ENCODE measurements around the gene ATG7.

The ATG7 gene

DNA sequence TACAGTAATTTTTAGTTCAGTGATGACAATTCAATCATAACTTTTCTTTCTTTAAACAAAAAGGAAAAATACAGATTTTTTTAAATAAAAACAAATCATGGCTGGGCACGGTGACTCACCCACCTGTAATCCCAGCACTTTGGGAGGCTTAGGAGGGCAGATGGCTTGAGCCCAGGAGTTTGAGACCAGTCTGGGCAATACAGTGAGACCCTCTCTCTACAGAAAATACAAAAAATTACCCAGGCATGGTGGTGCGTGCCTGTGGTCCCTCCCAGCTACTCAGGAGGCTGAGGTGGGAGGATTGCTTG lies 25.6 kb upstream of the ATG7 start:
- Histone ChIP-seq H3K79me2 (ENCODE audit: low read length) (no peaks in the 10 kb centered on the region), H4K20me1 (ENCODE audit: insufficient read depth, low read length) (no peaks in the 10 kb centered on the region), H3K36me3 (replicated peaks; ENCODE audit: insufficient read depth, low read length) (no peaks in the 10 kb centered on the region), H2AFZ (ENCODE audit: low read length) (no peak overlapping the region), H3F3A (ENCODE audit: insufficient read depth, low read length) (no peaks in the 10 kb centered on the region), H3K4me2 (ENCODE audit: low read depth, low read length) (no peak overlapping the region), H3K4me1 (ENCODE audit: low read length) (no peaks in the 10 kb centered on the region), H3K9me2 (replicated peaks; ENCODE audit: insufficient read depth, low read length) (no peaks in the 10 kb centered on the region), H3K27me3 (replicated peaks; ENCODE audit: insufficient read depth, low read length) (no peaks in the 10 kb centered on the region; the same call in 1 of the 2 replicates), H3K9me3 (replicated peaks; ENCODE audit: insufficient read depth, low read length) (no peaks in the 10 kb centered on the region), H3K4me3 (ENCODE audit: low read length) (no peak overlapping the region), H3K27ac (ENCODE audit: low read length) (no peak overlapping the region), H3K9ac (ENCODE audit: low read length) (no peak overlapping the region)
- no peak for TF ChIP-seq EZH2phosphoT487 (IDR thresholded peaks at IDR 0.05; ENCODE audit: low read length)
- TF ChIP-seq, protein P1, sequence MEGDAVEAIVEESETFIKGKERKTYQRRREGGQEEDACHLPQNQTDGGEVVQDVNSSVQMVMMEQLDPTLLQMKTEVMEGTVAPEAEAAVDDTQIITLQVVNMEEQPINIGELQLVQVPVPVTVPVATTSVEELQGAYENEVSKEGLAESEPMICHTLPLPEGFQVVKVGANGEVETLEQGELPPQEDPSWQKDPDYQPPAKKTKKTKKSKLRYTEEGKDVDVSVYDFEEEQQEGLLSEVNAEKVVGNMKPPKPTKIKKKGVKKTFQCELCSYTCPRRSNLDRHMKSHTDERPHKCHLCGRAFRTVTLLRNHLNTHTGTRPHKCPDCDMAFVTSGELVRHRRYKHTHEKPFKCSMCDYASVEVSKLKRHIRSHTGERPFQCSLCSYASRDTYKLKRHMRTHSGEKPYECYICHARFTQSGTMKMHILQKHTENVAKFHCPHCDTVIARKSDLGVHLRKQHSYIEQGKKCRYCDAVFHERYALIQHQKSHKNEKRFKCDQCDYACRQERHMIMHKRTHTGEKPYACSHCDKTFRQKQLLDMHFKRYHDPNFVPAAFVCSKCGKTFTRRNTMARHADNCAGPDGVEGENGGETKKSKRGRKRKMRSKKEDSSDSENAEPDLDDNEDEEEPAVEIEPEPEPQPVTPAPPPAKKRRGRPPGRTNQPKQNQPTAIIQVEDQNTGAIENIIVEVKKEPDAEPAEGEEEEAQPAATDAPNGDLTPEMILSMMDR (IDR thresholded peaks at IDR 0.05; ENCODE audit: low read length): no peak
- TF ChIP-seq EZH2 (optimal IDR thresholded peaks at IDR 0.05; ENCODE audit: low read depth, low read length): no peak
- no peak for DNase-seq

DNA sequence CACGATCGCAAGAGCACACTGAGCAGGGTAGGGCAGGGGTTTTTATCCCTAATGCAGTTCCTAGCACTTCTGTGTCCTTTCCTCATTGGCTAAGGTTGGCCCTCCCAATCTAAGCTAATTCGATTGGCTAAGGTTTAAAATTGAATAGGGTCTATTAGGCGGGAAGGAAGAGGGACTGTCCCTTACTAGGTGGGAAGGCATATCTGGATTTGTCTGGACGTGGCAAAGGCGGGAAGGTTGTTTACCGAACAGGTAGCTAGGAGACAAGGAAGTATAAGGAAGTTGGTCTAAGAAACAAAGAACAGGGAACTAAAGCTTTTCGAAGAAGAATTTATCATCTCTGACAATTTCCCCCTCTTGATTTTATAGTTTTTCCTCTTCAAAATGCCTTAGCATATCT lies 24.8 kb upstream of the ATG7 start:
- Histone ChIP-seq H3K4me1 (ENCODE audit: low read length) (no peaks in the 10 kb centered on the region), H4K20me1 (ENCODE audit: insufficient read depth, low read length) (no peaks in the 10 kb centered on the region), H2AFZ (ENCODE audit: low read length) (no peak overlapping the region), H3K9me3 (replicated peaks; ENCODE audit: insufficient read depth, low read length) (no peaks in the 10 kb centered on the region), H3K79me2 (ENCODE audit: low read length) (no peaks in the 10 kb centered on the region), H3K9ac (ENCODE audit: low read length) (no peak overlapping the region), H3K9me2 (replicated peaks; ENCODE audit: insufficient read depth, low read length) (no peaks in the 10 kb centered on the region), H3F3A (ENCODE audit: insufficient read depth, low read length) (no peaks in the 10 kb centered on the region), H3K4me3 (ENCODE audit: low read length) (no peak overlapping the region), H3K36me3 (replicated peaks; ENCODE audit: insufficient read depth, low read length) (no peaks in the 10 kb centered on the region), H3K27me3 (replicated peaks; ENCODE audit: insufficient read depth, low read length) (no peaks in the 10 kb centered on the region; the same call in 1 of the 2 replicates), H3K4me2 (ENCODE audit: low read depth, low read length) (no peak overlapping the region), H3K27ac (ENCODE audit: low read length) (no peak overlapping the region)
- no peak for DNase-seq
- TF ChIP-seq EZH2 (optimal IDR thresholded peaks at IDR 0.05; ENCODE audit: low read depth, low read length): no peak
- TF ChIP-seq, protein P1 (IDR thresholded peaks at IDR 0.05; ENCODE audit: low read length): no peak
- no peak for TF ChIP-seq EZH2phosphoT487 (IDR thresholded peaks at IDR 0.05; ENCODE audit: low read length)

DNA sequence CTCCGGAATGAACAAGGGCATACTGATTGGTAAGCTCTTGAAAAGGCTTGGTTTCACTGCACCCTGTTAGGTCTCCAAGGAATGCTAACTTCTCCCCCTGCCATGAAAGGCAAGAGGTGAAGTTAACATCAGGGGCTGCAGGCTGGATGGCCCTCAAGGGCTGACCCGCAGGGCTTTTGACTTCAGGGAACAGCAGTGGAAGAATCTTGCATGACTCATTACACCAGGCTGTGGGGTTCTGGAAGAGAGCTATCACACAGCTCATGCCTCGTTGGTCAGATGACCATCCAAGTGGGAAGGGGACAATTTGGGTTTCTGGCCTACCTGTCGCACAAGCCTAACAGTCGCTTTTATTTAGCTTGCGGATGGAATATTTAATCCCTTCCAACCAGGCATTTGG lies 23.6 kb upstream of the ATG7 start:
- H3K36me3 ChIP-seq (replicated peaks; ENCODE audit: insufficient read depth, low read length): no peaks in the 10 kb centered on the region
- H3K9ac ChIP-seq (ENCODE audit: low read length): no peak overlapping the region
- H3K4me2 ChIP-seq (ENCODE audit: low read depth, low read length): no peak overlapping the region
- no peak for DNase-seq
- no peaks in the 10 kb centered on the region; the same call in 1 of the 2 replicates for H3K27me3 ChIP-seq (replicated peaks; ENCODE audit: insufficient read depth, low read length)
- no peaks in the 10 kb centered on the region for H3F3A ChIP-seq (ENCODE audit: insufficient read depth, low read length)
- TF ChIP-seq EZH2phosphoT487 (IDR thresholded peaks at IDR 0.05; ENCODE audit: low read length): no peak
- TF ChIP-seq, protein P1 (IDR thresholded peaks at IDR 0.05; ENCODE audit: low read length): no peak
- no peak for TF ChIP-seq EZH2 (optimal IDR thresholded peaks at IDR 0.05; ENCODE audit: low read depth, low read length)
- H3K27ac ChIP-seq (ENCODE audit: low read length): no peak overlapping the region
- H3K9me2 ChIP-seq (replicated peaks; ENCODE audit: insufficient read depth, low read length): no peaks in the 10 kb centered on the region
- no peak overlapping the region for H2AFZ ChIP-seq (ENCODE audit: low read length)
- no peaks in the 10 kb centered on the region for H3K79me2 ChIP-seq (ENCODE audit: low read length)
- H3K4me1 ChIP-seq (ENCODE audit: low read length): no peaks in the 10 kb centered on the region
- H3K9me3 ChIP-seq (replicated peaks; ENCODE audit: insufficient read depth, low read length): no peaks in the 10 kb centered on the region
- H4K20me1 ChIP-seq (ENCODE audit: insufficient read depth, low read length): no peaks in the 10 kb centered on the region
- H3K4me3 ChIP-seq (ENCODE audit: low read length): no peak overlapping the region

All from MM.1S (cell line).